Smooth muscle cell (in vitro differentiated cells): Measurements from ENCODE around the gene PDE8A. TPM values are rescaled to one million over a fixed set of nuclear protein-coding genes. Genes with fewer than 3 reads are reported as not detected.
A peak's percentile ranks its signal among the peaks of the same experiment; 100 is the strongest.

Experiments used
- DNase-seq: peaks from one replicate; lab custom pipeline; 2025; ENCODE audit not compliant: unreplicated experiment; lab: John Stamatoyannopoulos, UW
- H2AFZ ChIP-seq: fragments of 200-600 bp; sonication (generic); 2 replicates; pipeline ENCODE4 v1.6.0; 2016; ENCODE audit warnings: antibody characterized with exemption, low read depth, mild to moderate bottlenecking
- H3F3A ChIP-seq: fragments of 200-600 bp; sonication (generic); 2 replicates; pipeline ENCODE4 v1.6.0; 2017; ENCODE audit warnings: antibody characterized with exemption, low read depth
- H3K27ac ChIP-seq: fragments of 200-600 bp; sonication (generic); 2 replicates; pipeline ENCODE4 v1.5.1; 2016; ENCODE audit warnings: low read depth, mild to moderate bottlenecking
- H3K27me3 ChIP-seq: fragments of 200-600 bp; sonication (generic); 2 replicates; pipeline ENCODE4 v1.6.1; 2016; ENCODE audit warnings: low read depth, mild to moderate bottlenecking
- H3K36me3 ChIP-seq: fragments of 200-600 bp; sonication (generic); 2 replicates; pipeline ENCODE4 v1.5.1; 2016; ENCODE audit warnings: low read depth
- H3K4me1 ChIP-seq: fragments of 200-600 bp; sonication (generic); 2 replicates; pipeline ENCODE4 v1.5.1; 2016; ENCODE audit warnings: low read depth
- H3K4me2 ChIP-seq: fragments of 200-600 bp; sonication (generic); 2 replicates; pipeline ENCODE4 v1.6.0; 2016; ENCODE audit warnings: mild to moderate bottlenecking
- H3K4me3 ChIP-seq: fragments of 200-600 bp; sonication (generic); 2 replicates; pipeline ENCODE4 v1.5.1; 2016; ENCODE audit warnings: mild to moderate bottlenecking
- H3K79me2 ChIP-seq: fragments of 200-600 bp; sonication (generic); 2 replicates; pipeline ENCODE4 v1.6.0; 2016; ENCODE audit warnings: low read depth, mild to moderate bottlenecking
- H3K9ac ChIP-seq: fragments of 200-600 bp; sonication (generic); 2 replicates; pipeline ENCODE4 v1.6.0; 2016; ENCODE audit warnings: low read depth
- H3K9me3 ChIP-seq: fragments of 200-600 bp; sonication (generic); replicated peaks from 2 replicates; pipeline ENCODE4 v1.5.1; 2016; ENCODE audit warnings: low read depth
- H4K20me1 ChIP-seq: fragments of 200-600 bp; sonication (generic); 2 replicates; pipeline ENCODE4 v1.6.0; 2016; ENCODE audit warnings: low read depth
- WGBS: methylation state at CpG from one replicate; pipeline ENCODE4 v1.1.7; 2016; ENCODE audit warnings: low lambda C conversion rate; 5-methylcytosine and 5-hydroxymethylcytosine counted together
- polyA plus RNA-seq: library from polyadenylated mRNA; unstranded; fragments of >200 nt; fragmentation: Nextera tagmentation; extraction: Ambion mirVana; gene quantifications from 2 replicates; pipeline ENCODE4 v1.2.1, GENCODE V29; 2016
- total RNA-seq: library from RNA; depleted of rRNA; stranded (reverse); fragments of >200 nt; gene quantifications from 2 replicates; pipeline ENCODE4 v1.2.3, GENCODE V29; 2014
- TF ChIP-seq, protein P1 (sequence below): fragments of 200-600 bp; sonication (generic); IDR thresholded peaks from 2 replicates; pipeline ENCODE4 v1.5.1; 2017; ENCODE audit warnings: borderline replicate concordance, mild to moderate bottlenecking, antibody characterized with exemption; ENCODE audit not compliant: insufficient read depth, poor library complexity, severe bottlenecking

The PDE8A gene
- total and polyA plus RNA-seq, 2 experiments from 2014 or later: 5.5 to 19.8 TPM

DNA sequence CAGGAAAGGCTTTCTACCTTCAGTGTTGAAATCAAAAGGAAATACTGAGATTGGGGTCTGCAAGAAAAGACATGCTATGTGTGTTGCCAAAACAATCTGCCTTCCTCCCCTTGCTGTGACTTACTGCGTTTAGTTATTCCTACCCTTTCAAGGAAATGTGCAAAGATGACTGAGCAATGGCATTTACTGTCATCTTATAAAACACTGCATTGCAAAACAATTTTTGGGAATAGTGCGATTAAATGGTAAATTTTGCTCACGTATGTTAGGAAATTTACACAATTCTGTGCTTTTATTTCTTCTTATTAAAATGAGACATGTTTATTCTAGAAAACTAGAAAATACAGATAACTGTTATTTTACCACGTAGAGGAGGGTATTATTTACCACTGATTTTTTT lies 45.8 kb downstream of the PDE8A start:
- Histone ChIP-seq H3K27ac (no peak overlapping the region), H3K36me3 (no peaks in the 10 kb centered on the region), H3K4me2 (no peak overlapping the region), H3F3A (no peaks in the 10 kb centered on the region), H3K79me2 (peaks cover 40% of the 10 kb centered on the region), H4K20me1 (peaks cover 72% of the 10 kb centered on the region), H3K4me1 (peaks cover 30% of the 10 kb centered on the region), H3K27me3 (no peaks in the 10 kb centered on the region), H3K9me3 (no peaks in the 10 kb centered on the region), H2AFZ (no peak overlapping the region), H3K4me3 (no peak overlapping the region), H3K9ac (no peak overlapping the region)
- DNase-seq: no peak
- WGBS: 96% methylated on average over 4 of the region's 4 CpGs
- TF ChIP-seq, protein P1, sequence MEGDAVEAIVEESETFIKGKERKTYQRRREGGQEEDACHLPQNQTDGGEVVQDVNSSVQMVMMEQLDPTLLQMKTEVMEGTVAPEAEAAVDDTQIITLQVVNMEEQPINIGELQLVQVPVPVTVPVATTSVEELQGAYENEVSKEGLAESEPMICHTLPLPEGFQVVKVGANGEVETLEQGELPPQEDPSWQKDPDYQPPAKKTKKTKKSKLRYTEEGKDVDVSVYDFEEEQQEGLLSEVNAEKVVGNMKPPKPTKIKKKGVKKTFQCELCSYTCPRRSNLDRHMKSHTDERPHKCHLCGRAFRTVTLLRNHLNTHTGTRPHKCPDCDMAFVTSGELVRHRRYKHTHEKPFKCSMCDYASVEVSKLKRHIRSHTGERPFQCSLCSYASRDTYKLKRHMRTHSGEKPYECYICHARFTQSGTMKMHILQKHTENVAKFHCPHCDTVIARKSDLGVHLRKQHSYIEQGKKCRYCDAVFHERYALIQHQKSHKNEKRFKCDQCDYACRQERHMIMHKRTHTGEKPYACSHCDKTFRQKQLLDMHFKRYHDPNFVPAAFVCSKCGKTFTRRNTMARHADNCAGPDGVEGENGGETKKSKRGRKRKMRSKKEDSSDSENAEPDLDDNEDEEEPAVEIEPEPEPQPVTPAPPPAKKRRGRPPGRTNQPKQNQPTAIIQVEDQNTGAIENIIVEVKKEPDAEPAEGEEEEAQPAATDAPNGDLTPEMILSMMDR: no peak

DNA sequence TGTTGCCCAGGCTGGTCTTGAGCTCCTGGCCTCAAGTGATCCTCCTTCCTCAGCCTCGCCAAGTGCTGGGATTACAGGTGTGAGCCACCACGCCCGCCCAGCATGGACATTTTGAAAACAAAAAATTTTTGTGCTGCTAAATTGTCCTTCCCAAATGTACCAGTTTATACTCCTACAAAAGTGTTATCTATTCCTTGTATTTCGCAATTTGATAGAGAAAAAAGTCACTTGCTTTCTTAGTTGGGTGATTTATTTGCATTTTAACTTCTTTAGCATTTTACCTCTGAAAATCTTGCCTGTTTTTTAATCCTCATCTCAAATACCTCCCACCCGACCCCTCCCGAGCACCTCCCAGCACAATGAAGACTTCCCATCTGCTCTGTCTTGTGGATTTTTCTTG lies 46.8 kb downstream of the PDE8A start:
- TF ChIP-seq, protein P1: no peak
- Histone ChIP-seq H3K4me3 (no peak overlapping the region), H3K4me2 (no peak overlapping the region), H2AFZ (no peak overlapping the region), H3K9me3 (no peaks in the 10 kb centered on the region), H3K27ac (no peak overlapping the region), H4K20me1 (peaks cover 68% of the 10 kb centered on the region), H3F3A (no peaks in the 10 kb centered on the region), H3K9ac (no peak overlapping the region), H3K27me3 (no peaks in the 10 kb centered on the region), H3K4me1 (peaks cover 30% of the 10 kb centered on the region), H3K36me3 (no peaks in the 10 kb centered on the region), H3K79me2 (peaks cover 30% of the 10 kb centered on the region)
- no peak for DNase-seq
- 86% methylated on average over 6 of the region's 6 CpGs for WGBS

DNA sequence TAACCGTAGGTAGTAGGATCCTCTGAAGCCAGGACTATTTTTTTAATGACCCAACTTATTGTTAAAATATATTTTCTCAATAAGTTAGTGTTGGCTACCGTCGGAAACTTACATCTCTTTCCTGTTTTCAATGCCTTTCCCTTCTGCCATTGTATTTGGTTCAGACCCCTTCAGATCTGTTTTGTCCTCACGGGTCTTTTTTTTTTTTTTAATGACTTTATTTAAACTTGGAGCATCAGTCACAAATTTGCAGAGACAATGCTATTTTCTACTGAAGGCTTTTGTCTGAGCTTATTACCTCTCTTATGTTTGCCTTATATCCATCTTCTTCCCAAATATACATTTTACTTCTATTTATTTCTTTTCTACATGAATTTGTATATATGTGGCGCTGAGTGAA lies 47.6 kb downstream of the PDE8A start:
- TF ChIP-seq, protein P1: no peak
- peaks cover 27% of the 10 kb centered on the region for H3K79me2 ChIP-seq
- 90% methylated on average over 5 of the region's 5 CpGs for WGBS

DNA sequence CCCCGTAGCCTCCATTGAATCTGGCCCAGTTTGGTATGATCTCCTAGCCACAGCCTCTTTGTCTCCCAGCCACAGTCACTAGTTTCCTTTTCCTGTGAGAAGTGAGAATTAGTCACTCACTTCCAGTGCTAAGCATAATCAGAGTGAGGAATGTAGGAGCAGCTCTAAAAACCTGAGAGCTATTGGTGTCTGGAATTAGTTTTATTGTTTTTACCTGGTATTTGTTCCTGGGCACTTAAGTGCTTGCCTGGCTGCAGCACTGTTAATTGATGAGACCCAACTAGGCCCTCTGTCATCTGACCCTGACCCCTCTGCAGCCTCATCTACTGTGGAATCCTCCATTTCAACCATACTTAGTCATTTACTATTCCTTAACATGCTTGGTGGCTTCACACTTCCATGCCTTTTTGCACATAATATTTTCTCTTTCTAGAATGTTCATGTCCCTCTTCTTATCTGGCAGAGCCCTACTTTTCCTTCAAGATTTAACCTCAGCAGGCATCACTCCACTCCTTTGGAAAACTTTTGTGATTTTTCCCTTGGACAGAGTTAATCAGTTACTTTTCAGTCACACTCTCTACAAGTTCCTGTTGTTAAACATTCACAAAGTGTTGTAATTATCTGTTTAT lies 48.8 kb downstream of the PDE8A start:
- TF ChIP-seq, protein P1: no peak
- Histone ChIP-seq H3K4me1 (peaks cover 18% of the 10 kb centered on the region), H3K27ac (peak overlapping the region; percentile 28), H3K9ac (no peak overlapping the region), H4K20me1 (peaks cover 49% of the 10 kb centered on the region), H3K4me3 (no peak overlapping the region), H3K4me2 (peak overlapping the region; percentile 42), H2AFZ (no peak overlapping the region), H3K9me3 (no peaks in the 10 kb centered on the region), H3K27me3 (no peaks in the 10 kb centered on the region), H3K79me2 (peaks cover 31% of the 10 kb centered on the region), H3F3A (no peaks in the 10 kb centered on the region), H3K36me3 (no peaks in the 10 kb centered on the region)
- 44% methylated on average over 1 of the region's 1 CpG for WGBS
- DNase-seq: no peak

More for the DNA sequence above, 47.6 kb downstream of the PDE8A start:
- Histone ChIP-seq H4K20me1 (peaks cover 61% of the 10 kb centered on the region), H3K4me2 (no peak overlapping the region), H3F3A (no peaks in the 10 kb centered on the region), H3K4me1 (peaks cover 30% of the 10 kb centered on the region), H3K27ac (no peak overlapping the region), H3K4me3 (no peak overlapping the region), H3K9me3 (no peaks in the 10 kb centered on the region), H3K27me3 (no peaks in the 10 kb centered on the region), H3K9ac (no peak overlapping the region), H3K36me3 (no peaks in the 10 kb centered on the region), H2AFZ (no peak overlapping the region)
- DNase-seq: no peak
